ENCODE measurements around the gene DARS1. TPM values are rescaled to one million over a fixed set of nuclear protein-coding genes. Genes with fewer than 3 reads are reported as not detected.
"Not testable (repeated sequence)": the region's sequence is repeated elsewhere in the genome, so short reads cannot be mapped to it uniquely, and the experiment has no call there.

The DARS1 gene
- total and polyA plus RNA-seq, 2 donors (not counting 1 experiment from before 2014, with no cell fraction given): 36.7 to 88.3 TPM

GRCh38 chr2:135965756-135966155, 19.7 kb downstream of the DARS1 start:
- Mint-ChIP-seq H3K27ac (no peak overlapping the region), H3K4me1 (peaks cover 43% of the 10 kb centered on the region), H3K4me3 (no peak overlapping the region), H3K9me3 (ENCODE audit: insufficient read depth) (no peaks in the 10 kb centered on the region), H3K27me3 (no peaks in the 10 kb centered on the region)
- peaks cover 86% of the 10 kb centered on the region for H3K79me2 ChIP-seq (ENCODE audit: control insufficient read depth, insufficient read depth, low read length)
- H4K20me1 ChIP-seq (ENCODE audit: control insufficient read depth, insufficient read depth, low read length, poor library complexity, severe bottlenecking): peaks cover 15% of the 10 kb centered on the region
- TF ChIP-seq EZH2 (IDR thresholded peaks at IDR 0.05; ENCODE audit: borderline replicate concordance, insufficient read depth, low read depth, low read length, poor library complexity, severe bottlenecking): no peak
- TF ChIP-seq CTCF (IDR thresholded peaks at IDR 0.05): no peak
- POLR2A ChIA-PET: no interaction called here
- no peak overlapping the region for H3K4me2 ChIP-seq (replicated peaks; ENCODE audit: low read depth, low read length, poor library complexity, severe bottlenecking)
- WGBS (ENCODE audit: insufficient coverage): no CpG with 5 or more reads among the region's 1 CpG
- CTCF ChIA-PET: interaction anchor here (0.7 kb wide), 1 partner anchor 13 kb away, joined by 3 read pairs; no protein-coding TSS in a partner anchor
- H2AFZ ChIP-seq (ENCODE audit: insufficient read depth, low read depth, low read length, poor library complexity, severe bottlenecking): no peak overlapping the region
- ATAC-seq (ENCODE audit: low read depth): no peak
- no peak overlapping the region for H3K27ac ChIP-seq (ENCODE audit: low read length in 2 of 2)
- peaks cover 10 to 11% of the 10 kb centered on the region in 2 donors for H3K4me1 ChIP-seq (ENCODE audit: control insufficient read depth in 2 of 2, insufficient read depth in 2 of 2, low read length in 2 of 2)
- H3K4me3 ChIP-seq (ENCODE audit: control extremely low read depth in 1 of 5, extremely low read depth in 1 of 5, insufficient read depth in 1 of 5, low read depth in 2 of 5, low read length in 4 of 5): no peak overlapping the region
- peaks cover 5 to 10% of the 10 kb centered on the region in 2 experiments for H3K36me3 ChIP-seq (replicated peaks in 1 of 2; ENCODE audit: control extremely low read depth in 1 of 2, control insufficient read depth in 1 of 2, extremely low read depth in 1 of 2, insufficient read depth in 2 of 2, low read length in 1 of 2)
- intact Hi-C loops (cut with micrococcal nuclease): no loop called here
- H3K27me3 ChIP-seq (replicated peaks in 1 of 4; ENCODE audit: control extremely low read depth in 1 of 4, control insufficient read depth in 3 of 4, insufficient read depth in 4 of 4, low read length in 3 of 4): no peaks in the 10 kb centered on the region
- DNase-seq: no peak
- no peak overlapping the region for H3K9ac ChIP-seq (ENCODE audit: low read length)
- H3K9me3 ChIP-seq (ENCODE audit: control extremely low read depth in 1 of 3, control insufficient read depth in 2 of 3, insufficient read depth in 1 of 3, low read length in 2 of 3): no peaks in the 10 kb centered on the region

GRCh38 chr2:135964404-135964803, 21.0 kb downstream of the DARS1 start:
- H3K79me2 ChIP-seq (ENCODE audit: control insufficient read depth, insufficient read depth, low read length): peaks cover 80% of the 10 kb centered on the region
- H3K27me3 Mint-ChIP-seq; H2AFZ ChIP-seq (ENCODE audit: insufficient read depth, low read depth, low read length, poor library complexity, severe bottlenecking); DNase-seq; H3K9me3 Mint-ChIP-seq (ENCODE audit: insufficient read depth); H3K9me3 ChIP-seq (ENCODE audit: control extremely low read depth in 1 of 3, control insufficient read depth in 2 of 3, insufficient read depth in 1 of 3, low read length in 2 of 3); H3K9ac ChIP-seq (ENCODE audit: low read length); H3K4me3 Mint-ChIP-seq; H3K27me3 ChIP-seq (replicated peaks in 1 of 4; ENCODE audit: control extremely low read depth in 1 of 4, control insufficient read depth in 3 of 4, insufficient read depth in 4 of 4, low read length in 3 of 4); intact Hi-C loops (cut with micrococcal nuclease); H3K4me2 ChIP-seq (replicated peaks; ENCODE audit: low read depth, low read length, poor library complexity, severe bottlenecking); POLR2A ChIA-PET; ATAC-seq (ENCODE audit: low read depth); H3K27ac Mint-ChIP-seq; H3K27ac ChIP-seq (ENCODE audit: low read length in 2 of 2); H3K4me3 ChIP-seq (ENCODE audit: control extremely low read depth in 1 of 5, extremely low read depth in 1 of 5, insufficient read depth in 1 of 5, low read depth in 2 of 5, low read length in 4 of 5): not testable (repeated sequence)
- peaks cover 40% of the 10 kb centered on the region for H3K4me1 Mint-ChIP-seq
- H3K36me3 ChIP-seq (replicated peaks in 1 of 2; ENCODE audit: control extremely low read depth in 1 of 2, control insufficient read depth in 1 of 2, extremely low read depth in 1 of 2, insufficient read depth in 2 of 2, low read length in 1 of 2): peaks cover 10 to 17% of the 10 kb centered on the region in 2 experiments
- CTCF ChIA-PET: interaction anchor here (0.6 kb wide), 1 partner anchor 363 kb away, joined by 3 read pairs; no protein-coding TSS in a partner anchor
- H4K20me1 ChIP-seq (ENCODE audit: control insufficient read depth, insufficient read depth, low read length, poor library complexity, severe bottlenecking): peaks cover 15% of the 10 kb centered on the region
- peaks cover 12 to 13% of the 10 kb centered on the region in 2 donors for H3K4me1 ChIP-seq (ENCODE audit: control insufficient read depth in 2 of 2, insufficient read depth in 2 of 2, low read length in 2 of 2)
- WGBS (ENCODE audit: insufficient coverage): 100% methylated on average over 2 of the region's 11 CpGs

Measured in B cell (primary cell).